Measurements from ENCODE around the gene TAT. TPM values are rescaled to one million over a fixed set of nuclear protein-coding genes. Genes with fewer than 3 reads are reported as not detected.
"Not testable (repeated sequence)": the region's sequence is repeated elsewhere in the genome, so short reads cannot be mapped to it uniquely, and the experiment has no call there.

Gene TAT
- total and polyA plus RNA-seq, 12 donors = not detected

DNA sequence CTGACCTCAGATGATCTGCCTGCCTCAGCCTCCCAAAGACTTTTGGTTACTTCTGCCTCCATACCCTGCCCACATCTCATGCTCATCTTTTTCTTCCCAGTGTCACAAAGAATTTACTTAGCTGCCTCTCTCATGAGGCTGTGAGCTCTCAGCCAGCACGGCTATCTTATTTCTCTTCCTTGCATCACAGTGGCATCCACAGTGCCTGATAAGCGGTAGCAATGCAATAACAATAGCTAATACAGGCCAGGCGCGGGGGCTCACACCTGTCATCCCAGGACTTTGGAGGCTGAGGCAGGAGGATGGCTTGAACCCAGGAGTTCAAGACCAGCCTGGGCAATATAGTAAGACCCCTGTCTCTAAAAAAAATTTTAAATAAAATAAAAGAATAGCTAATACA, 33.6 kb upstream of the TAT start:
- H3K4me3 ChIP-seq = no peak overlapping the region
- TF ChIP-seq, protein P1, sequence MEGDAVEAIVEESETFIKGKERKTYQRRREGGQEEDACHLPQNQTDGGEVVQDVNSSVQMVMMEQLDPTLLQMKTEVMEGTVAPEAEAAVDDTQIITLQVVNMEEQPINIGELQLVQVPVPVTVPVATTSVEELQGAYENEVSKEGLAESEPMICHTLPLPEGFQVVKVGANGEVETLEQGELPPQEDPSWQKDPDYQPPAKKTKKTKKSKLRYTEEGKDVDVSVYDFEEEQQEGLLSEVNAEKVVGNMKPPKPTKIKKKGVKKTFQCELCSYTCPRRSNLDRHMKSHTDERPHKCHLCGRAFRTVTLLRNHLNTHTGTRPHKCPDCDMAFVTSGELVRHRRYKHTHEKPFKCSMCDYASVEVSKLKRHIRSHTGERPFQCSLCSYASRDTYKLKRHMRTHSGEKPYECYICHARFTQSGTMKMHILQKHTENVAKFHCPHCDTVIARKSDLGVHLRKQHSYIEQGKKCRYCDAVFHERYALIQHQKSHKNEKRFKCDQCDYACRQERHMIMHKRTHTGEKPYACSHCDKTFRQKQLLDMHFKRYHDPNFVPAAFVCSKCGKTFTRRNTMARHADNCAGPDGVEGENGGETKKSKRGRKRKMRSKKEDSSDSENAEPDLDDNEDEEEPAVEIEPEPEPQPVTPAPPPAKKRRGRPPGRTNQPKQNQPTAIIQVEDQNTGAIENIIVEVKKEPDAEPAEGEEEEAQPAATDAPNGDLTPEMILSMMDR (IDR thresholded peaks at IDR 0.05) = no peak
- intact Hi-C loops (cut with DNase I) = loop anchor here in 7 of 10 donors (2.0 to 5.0 kb wide), 2 partner anchors 196 to 198 kb away; no protein-coding TSS in a partner anchor
- no peak overlapping the region for H3K27ac ChIP-seq
- no peaks in the 10 kb centered on the region for H3K36me3 ChIP-seq
- peaks cover 0 to 4% (median 0%) of the 10 kb centered on the region in 9 donors for H3K4me1 ChIP-seq
- H3K27me3 ChIP-seq = peaks cover 0 to 59% (median 32%) of the 10 kb centered on the region in 7 donors
- DNase-seq = no peak
- H3K9me3 ChIP-seq = no peaks in the 10 kb centered on the region
- no peak for ATAC-seq
- 59 to 64% methylated on average over 4 of the region's 4 CpGs for WGBS, 2 donors

DNA sequence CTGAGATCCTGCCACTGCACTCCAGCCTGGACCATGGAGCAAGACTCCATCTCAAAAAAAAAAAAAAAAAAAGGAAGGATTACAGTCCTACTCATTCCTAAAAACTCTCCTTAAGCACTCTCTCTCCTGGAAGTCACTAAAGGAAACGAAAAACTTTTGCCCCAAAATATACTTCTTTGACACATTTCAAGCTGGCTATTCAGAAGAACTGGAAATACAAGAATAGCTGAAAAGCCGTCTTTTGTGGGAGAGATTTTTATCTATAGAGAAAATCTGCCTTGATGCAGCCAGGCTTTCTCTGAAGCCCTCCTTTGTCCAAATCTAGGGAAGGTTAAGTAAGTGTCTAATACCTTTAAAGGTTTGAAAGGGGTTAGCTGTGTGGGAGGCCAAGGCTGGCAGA, 32.2 kb upstream of the TAT start:
- H3K4me3 ChIP-seq = no peak overlapping the region
- H3K36me3 ChIP-seq = no peaks in the 10 kb centered on the region
- TF ChIP-seq, protein P1 (IDR thresholded peaks at IDR 0.05) = no peak
- 38 to 40% methylated on average over 2 of the region's 2 CpGs for WGBS, 2 donors
- peaks cover 0 to 4% (median 0%) of the 10 kb centered on the region in 9 donors for H3K4me1 ChIP-seq
- no peak overlapping the region for H3K27ac ChIP-seq
- DNase-seq (no peak), ATAC-seq (no peak)
- H3K27me3 ChIP-seq = peaks cover 0 to 45% (median 29%) of the 10 kb centered on the region in 7 donors
- intact Hi-C loops (cut with DNase I) = no loop called here
- no peaks in the 10 kb centered on the region for H3K9me3 ChIP-seq

DNA sequence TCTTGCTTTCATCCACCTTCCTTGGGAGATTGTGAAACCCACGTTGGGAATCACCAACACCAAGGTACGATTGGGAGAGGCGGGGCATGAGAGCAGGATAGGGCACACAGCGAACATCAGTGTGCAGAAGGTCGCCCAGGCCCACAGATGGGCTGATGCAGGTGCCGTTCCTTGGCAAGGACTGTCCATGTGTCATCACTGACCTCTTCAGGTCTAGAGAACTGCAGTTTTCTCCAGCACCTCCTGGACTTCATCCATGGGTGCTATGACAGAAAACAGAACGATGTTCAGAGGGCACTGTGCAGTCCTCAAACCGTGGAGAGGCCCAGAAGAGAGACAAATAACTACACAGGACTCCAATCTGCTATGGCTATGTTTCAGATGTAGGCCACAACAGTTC, 23.9 kb upstream of the TAT start:
- Histone ChIP-seq H3K4me3 (no peak overlapping the region), H3K27me3 (peaks cover 0 to 3% (median 0%) of the 10 kb centered on the region in 7 donors), H3K36me3 (no peaks in the 10 kb centered on the region), H3K27ac (no peak overlapping the region), H3K4me1 (no peaks in the 10 kb centered on the region), H3K9me3 (no peaks in the 10 kb centered on the region)
- WGBS, 2 donors = 73 to 75% methylated on average over 8 of the region's 8 CpGs
- intact Hi-C loops (cut with DNase I) = no loop called here
- DNase-seq = no peak
- no peak for ATAC-seq
- TF ChIP-seq, protein P1 (IDR thresholded peaks at IDR 0.05) = no peak

DNA sequence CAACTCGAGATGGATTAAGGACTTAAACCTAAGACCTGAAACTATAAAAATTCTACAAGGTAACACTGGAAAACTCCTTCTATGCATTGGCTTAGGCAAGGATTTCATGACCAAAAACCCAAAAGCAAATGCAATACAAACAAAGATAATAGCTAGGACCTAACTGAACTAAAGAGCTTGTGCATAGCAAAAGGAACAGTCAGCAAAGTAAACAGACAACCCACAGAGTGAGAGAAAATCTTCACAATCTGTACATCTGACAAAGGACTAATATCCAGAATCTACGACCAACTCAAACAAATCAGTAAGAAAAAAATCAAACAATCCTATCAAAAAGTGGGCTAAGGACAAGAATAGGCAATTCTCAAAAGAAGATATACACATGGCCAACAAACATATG, 21.5 kb upstream of the TAT start:
- H3K4me3 ChIP-seq; H3K27ac ChIP-seq; H3K36me3 ChIP-seq; DNase-seq; H3K9me3 ChIP-seq; H3K4me1 ChIP-seq; ATAC-seq; intact Hi-C loops (cut with DNase I); H3K27me3 ChIP-seq: not testable (repeated sequence)
- 58 to 59% methylated on average over 2 of the region's 2 CpGs for WGBS, 2 donors

DNA sequence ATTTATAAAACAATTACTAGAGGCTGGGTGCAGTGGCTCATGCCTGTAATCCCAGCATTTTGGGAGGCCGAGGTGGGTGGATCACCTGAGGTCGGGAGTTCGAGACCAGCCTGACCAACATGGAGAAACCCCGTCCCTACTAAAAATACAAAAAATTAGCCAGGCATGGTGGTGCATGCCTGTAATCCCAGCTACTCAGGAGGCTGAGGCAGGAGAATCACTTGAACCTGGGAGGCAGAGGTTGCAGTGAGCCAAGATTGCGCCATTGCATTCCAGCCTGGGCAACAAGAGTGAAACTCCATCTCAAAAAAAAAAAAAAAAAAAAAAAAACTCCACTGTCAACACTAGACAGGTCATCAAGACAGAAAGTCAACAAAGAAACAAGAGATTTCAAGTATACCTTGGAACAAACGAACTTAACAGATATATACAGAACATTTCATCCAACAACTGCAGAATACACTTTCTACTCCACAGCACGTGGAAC, 18.5 kb upstream of the TAT start:
- DNase-seq; intact Hi-C loops (cut with DNase I); H3K36me3 ChIP-seq; H3K4me1 ChIP-seq; H3K9me3 ChIP-seq; H3K4me3 ChIP-seq; ATAC-seq; H3K27ac ChIP-seq: not testable (repeated sequence)
- WGBS, 2 donors = 83 to 85% methylated on average over 6 of the region's 7 CpGs
- peaks cover 0 to 18% (median 5%) of the 10 kb centered on the region in 7 donors for H3K27me3 ChIP-seq

Data from heart right ventricle (tissue), 16 donors.